LHCN-M2 (cell line): ENCODE data around the gene AFF4. TPM values are rescaled to one million over a fixed set of nuclear protein-coding genes. Genes with fewer than 3 reads are reported as not detected.
"Not testable (repeated sequence)": the region's sequence is repeated elsewhere in the genome, so short reads cannot be mapped to it uniquely, and the experiment has no call there.

ENCODE experiments used
- DNase-seq: peaks from one replicate; pipeline ENCODE4 v3.0.0-alpha.2; 2012; ENCODE audit warnings: low read depth
- total RNA-seq: library from RNA; depleted of rRNA; stranded (reverse); fragments of >200 nt; gene quantifications from 2 replicates; pipeline ENCODE4 v1.2.3, GENCODE V29; 2014

Gene AFF4
- total RNA-seq, 1 experiment from 2014 or later: 59.1 TPM

DNA sequence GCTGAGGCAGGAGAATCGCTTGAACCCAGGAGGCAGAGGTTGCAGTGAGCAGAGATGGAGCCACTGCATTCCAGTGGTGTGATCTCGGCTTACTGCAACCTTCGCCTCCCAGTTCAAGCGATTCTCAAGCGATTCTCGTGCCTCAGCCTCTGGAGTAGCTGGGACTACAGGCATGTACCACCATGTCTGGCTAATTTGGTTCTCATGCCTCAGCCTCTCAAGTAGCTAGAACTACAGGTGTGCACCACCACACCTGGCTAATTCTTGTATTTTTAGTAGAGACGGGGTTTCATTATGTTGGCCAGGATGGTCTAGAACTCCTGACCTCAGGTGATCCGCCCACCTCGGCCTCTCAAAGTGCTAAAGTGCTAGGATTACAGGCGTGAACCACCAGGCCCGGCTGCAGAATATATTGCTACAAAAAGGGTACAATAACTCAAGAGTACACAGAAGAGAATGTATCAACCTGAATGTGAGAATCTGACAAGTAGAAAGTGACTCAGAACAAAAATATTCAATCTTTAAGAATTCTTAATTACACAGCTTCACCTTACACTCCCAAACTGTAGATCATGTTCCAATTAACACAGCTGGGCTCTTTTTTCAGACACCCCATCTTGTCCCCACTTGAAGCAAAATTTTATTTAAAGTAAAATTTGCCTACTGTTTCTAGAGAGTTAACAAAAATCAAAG, 2.2 kb downstream of the AFF4 start:
- not testable (repeated sequence) for DNase-seq

DNA sequence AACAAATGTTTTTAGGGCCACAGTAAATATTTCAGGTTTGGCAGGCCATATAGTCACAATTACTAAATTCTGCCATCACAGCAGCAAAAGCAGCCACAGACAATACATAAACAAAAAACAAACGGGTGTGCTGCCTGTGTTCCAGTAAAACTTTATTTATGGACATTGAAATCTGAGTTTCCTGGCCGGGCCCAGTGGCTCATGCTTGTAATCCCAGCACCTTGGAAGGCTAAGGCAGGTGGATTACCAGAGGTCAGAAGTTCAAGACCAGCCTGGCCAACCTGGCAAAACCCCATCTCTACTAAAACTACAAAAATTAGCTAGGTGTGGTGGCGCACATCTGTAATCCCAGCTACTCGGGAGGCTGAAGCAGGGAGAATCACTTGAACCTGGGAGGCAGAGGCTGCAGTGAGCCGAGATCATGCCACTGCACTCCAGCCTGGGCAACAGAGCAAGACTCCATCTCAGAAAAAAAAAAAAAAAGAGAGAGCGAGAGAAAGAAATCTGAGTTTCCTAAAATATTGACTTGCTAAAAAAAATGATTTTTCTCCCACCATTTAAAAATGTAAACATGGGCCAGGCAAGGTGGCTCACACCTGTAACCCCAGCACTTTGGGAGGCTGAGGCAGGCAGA, 7.2 kb downstream of the AFF4 start:
- DNase-seq: not testable (repeated sequence)

DNA sequence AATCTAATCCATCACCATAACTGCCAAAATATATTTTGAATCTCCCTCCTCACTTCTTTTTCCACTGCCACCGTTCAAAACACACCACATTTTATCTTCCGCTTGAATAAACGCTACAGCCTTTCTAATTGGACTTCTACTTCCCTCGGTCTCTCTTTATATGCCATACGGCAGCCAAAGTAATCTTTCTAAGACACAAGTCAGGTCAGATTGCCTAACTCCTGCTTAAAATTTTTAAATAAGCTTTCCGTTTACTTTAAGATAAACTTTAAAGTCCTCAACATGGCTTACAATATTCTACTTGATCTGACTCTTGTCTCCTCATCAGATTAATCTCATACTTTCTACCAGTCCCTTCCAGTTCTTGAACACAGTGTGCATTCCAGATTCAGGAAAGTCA, 9.7 kb downstream of the AFF4 start:
- DNase-seq: no peak

DNA sequence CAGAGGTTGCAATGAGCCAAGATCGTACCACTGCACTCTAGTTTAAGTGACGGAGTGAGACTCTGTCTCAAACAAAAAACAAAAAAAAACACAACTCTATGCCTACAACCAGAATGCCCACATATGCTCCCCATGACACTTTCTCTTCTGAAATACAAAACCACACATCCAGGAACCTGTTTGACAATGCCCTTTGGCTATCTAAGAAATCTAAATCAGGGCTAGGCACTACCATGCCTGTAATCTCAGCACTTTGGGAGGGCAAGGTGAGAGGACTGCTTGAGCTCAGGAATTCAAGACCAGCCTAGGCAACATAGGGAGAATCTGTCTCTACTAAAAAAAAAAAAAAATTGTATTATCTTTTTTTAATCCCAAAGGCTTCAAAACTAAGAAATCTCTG, 10.6 kb downstream of the AFF4 start:
- no peak for DNase-seq

DNA sequence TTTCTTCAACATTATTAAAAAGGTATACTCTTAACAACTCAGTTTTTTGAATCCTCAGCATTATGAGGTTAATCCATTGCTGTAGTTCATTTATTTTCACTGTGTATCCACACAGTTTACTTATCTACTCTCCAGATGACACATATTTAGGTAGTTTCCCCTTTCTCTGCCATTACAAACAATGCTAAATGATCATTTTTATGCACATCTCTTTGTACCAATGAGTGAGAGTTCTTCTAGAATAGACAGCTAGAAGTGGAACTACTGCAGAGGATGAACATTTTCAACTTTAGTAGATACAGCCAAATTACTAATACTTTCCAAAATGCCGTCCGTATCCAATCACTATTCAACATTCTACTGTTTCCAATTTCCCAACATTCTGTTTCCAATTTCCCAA, 11.5 kb downstream of the AFF4 start:
- DNase-seq: no peak

DNA sequence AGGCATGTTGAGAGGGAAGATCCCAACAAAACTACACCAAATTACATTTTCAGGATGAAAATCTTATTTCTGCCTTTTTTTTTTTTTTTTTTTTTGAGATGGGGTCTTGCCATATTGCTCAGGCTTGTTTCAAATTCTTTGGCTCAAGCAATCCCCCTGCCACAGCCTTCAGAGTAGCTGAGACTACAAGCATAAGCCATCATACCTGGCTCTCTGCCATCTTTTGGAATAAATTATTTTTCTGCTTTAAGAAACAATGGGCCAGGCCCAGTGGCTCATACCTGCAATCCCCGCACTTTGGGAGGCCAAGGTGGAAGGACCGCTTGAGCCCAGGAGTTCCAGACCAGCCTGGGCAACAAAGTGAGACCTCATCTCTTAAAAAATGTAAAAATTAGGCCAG, 14.3 kb downstream of the AFF4 start:
- no peak for DNase-seq

DNA sequence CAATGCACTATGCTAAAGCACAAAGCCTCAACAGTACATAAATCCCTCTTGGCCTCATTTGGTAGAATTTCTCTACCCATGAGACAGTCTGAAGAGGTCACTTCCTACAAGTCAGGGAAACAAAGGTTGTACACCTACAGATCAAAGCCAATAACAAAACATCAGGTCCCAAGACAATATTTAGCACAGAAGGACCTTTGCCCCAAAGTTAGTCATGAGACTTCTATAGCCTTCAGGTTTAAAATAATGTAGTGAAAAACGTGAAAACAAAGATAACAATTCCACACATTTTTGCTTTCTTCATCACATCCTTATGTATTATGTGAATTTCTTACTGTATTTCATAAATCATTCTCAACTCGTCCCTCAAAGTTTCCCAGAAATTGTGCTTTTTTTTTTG, 15.8 kb downstream of the AFF4 start:
- peak; percentile 28 for DNase-seq

DNA sequence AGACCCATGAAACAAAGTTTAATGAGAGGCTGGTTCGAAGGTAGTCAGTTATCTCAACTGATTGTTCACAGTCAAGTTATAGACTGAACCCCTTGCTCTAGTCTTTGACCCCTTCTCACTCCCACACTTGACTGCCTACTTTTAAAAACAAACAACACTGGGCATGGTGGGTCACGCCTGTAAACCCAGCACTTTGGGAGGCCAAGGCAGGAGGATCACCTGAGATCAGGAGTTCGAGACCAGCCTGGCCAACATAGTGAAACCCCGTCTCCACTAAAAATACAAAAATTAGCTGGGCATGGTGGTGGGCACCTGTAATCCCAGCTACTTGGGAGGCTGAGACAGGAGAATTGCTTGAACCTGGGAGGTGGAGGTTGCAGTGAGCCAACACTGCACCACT, 18.1 kb downstream of the AFF4 start:
- DNase-seq: not testable (repeated sequence)

DNA sequence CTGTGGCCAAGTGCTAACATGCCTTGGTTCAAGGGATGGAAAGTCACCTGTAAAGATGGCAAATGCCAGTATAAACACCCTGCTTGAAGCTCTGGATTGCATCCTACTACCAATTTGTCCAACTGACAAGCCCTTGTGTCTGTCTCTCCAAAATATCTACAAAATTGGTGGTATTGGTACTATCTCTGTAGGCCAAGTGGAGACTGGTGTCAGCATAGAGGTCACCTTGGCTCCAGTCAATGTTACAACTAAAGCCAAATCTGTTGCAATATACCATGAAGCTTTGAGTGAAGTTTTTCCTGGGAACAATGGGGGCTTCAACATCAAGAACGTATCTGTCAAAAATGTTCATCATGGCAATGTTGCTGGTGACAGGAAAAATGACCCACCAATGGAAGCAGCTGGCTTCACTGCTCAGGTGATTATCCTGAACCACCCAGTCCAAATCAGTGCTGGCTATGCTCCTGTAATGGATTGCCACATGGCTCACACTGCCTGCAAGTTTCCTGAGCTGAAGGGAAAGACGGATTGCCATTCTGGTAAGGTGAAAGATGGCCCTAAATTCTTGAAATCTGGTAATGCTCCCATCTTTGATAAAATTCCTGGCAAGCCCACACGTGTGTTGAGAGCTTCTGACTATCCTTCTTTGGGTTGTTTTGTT, 19.9 kb downstream of the AFF4 start:
- DNase-seq: no peak

DNA sequence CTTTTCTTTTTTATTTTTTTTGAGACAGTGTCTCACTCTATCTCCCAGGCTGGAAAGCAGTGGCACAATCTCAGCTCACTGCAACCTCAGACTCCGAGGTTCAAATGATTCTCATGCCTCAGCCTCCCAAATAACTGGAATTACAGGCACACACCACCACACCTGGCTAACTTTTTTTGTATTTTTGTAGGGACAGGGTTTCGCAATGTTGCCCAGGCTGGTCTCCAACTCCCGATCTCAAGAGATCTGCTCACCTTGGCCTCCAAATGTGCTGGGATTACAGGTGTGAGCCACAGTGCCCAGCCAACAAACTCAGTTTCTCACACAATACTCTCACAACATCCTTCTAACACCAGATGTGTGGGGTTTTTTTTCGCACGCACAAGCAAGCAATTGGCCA, 22.1 kb downstream of the AFF4 start:
- DNase-seq: no peak

DNA sequence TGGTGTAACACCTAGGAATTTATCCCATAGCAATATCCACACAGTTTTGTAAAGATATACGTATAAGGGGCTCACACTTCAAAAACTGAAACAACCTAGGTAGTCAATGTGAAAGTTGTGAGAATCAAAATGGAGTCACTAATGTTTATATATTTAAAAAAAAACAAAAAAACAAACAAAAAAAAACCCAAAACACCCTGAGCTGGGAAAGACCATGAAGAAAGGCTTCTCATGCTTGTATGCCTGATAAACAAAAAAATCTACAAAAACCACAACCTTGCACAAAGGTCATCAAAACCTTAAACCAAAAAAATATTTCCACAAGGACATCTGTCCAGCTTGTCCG, 35.4 kb downstream of the AFF4 start:
- no peak for DNase-seq

DNA sequence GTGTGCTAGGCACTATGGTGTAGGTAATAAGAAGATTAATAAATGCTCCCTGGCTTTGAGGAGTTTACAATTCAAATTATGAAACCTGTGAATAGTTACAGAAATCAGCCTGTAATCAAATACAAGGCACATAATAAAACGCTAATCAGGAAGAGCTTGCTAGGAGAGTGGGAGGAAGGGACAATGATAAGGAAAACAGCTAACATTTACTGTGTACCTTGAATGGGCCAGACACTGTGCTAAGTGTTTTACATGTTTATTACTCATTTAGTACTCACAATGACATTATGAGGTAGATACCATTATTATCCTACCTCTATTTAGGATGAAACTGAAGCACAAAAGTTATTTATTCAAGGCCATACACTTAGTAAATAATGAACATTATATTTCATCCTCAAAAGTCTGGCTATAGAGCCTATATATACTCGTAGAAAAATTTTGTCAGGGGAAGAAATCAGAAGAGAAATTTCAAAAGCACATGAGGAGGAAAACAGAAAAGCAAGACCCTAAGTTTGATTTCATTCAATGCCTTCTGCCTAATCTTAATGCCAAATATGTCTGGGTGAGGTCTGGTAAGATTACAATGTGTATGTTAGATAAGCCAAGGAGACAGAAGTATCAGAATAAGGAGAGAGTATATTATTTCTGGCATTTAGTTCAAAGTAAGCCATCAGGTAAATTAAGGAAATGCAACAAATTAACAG, 35.9 kb downstream of the AFF4 start:
- no peak for DNase-seq

DNA sequence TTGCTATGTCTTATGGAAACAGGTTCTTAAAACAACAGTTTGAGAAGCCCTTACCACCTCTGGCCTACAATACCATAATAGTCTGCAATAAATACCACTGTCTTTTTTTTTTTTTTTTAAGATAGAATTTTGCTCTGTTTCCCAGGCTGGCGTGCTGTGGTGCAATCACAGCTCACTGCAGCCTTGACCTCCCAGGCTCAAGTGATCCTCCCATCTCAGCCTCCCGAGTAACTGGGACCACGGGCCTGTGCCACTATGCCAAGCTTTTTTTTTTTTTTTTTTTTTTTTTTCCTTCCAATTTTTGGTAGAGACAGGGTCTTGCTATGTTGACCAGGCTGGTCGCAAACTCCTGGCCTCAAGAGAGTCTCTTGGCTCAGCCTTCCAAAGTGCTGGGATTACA, 37.0 kb downstream of the AFF4 start:
- no peak for DNase-seq

DNA sequence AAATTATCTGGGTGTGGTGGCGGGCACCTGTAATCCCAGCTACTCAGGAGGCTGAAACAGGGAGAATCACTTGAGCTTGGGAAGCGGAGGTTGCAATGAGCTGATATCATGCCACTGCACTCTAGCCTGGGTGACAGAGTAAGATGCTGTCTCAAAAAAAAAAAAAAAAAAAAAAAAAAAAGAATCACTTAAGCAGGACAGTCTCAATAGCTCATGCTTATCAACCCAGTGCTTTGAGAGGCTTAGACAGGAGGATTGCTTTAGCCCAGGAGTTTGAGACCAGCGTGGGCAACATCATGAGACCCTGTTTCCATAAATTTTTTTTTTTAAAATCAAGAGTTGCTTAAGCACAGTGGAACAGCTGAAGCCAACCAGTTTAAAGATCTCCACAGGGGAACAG, 47.3 kb downstream of the AFF4 start:
- no peak for DNase-seq

DNA sequence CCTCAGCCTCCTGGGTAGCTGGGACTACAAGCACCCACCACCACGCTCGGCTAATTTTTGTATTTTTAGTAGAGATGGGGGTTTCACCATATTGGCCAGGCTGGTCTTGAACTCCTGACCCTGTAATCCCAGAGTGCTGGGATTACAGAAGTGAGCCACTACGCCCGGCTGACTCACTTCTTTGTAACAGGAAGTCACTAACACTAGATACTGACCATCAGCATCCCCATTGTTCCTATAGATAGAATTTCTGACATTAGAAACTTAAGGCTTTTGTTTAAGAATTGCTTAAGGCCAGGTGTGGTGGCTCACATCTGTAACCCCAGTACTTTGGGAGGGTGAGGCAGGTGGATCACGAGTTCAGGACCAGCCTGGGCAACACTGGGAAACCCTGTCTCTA, 47.8 kb downstream of the AFF4 start:
- DNase-seq: peak; percentile 38

DNA sequence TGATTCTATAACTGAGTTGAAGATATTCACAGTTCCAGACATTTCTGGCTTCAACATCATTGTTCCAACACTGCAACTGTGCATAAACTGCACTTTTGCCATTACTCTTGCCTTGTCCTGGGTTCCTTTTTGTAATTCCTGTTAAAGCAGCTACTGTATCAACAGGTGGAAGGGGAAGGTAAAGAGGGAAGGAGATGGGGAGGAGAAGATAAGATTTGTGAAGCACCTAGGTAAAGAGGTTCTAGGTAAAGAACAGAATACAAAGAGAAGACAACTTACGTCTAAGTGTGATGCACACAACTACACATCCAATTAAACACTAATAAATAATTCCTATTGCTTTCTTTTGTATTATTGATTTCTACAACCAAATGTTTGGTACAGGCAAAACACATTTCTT, 53.7 kb downstream of the AFF4 start:
- DNase-seq: no peak

DNA sequence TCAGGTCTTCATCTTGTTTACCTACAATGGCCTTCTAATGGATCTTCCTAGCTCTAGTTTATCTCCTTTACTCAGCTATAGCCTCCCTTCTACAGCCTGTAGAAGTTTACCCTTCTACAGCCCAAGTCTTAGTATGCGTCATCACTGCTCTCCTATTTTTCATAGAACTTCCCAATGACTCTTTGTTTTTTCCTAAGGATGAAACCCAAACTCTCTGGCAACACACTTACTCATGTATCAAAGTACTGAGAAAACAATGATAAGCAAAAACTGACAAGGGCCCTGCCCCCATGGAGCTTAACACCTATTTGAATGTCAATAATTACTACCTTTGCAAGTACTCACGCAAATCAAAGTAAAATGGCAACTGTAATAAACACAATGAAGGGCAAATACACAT, 56.3 kb downstream of the AFF4 start:
- DNase-seq: peak; percentile 8

DNA sequence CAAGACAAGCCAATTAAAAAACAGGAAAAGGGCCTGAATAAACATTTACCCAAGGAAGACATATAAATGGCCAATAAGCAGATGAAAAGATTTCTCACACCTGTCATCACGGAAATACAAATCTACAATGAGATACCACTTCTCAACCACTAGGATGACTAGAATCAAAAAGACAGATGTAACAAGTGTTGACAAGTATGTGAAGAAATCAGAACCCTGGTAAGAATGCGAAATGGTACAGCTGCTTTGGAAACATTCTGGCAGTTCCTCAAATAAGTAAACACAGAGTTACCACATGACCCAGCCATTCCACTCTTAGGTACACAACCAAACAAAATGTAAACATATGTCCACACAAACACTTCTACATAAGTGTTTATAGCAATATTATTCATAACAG, 57.5 kb downstream of the AFF4 start:
- peak; percentile 89 for DNase-seq

DNA sequence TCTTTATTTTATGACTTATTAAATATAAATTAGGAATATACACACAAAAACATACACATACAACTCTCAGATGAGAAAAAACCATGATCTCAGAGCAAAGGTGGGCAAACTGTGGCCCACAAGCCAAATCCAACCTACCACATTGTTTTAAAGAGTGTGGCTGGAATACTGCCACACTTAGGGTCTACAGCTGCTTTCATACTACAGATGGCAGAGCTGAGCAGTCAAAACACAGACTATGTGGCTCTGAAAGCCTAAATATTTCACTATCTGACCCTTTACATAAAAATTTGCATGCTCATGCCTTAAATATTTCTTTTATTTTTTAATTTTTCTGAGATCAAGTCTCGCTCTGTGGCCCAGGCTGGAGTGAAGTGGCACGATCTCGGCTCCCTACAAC, 61.7 kb downstream of the AFF4 start:
- no peak for DNase-seq

DNA sequence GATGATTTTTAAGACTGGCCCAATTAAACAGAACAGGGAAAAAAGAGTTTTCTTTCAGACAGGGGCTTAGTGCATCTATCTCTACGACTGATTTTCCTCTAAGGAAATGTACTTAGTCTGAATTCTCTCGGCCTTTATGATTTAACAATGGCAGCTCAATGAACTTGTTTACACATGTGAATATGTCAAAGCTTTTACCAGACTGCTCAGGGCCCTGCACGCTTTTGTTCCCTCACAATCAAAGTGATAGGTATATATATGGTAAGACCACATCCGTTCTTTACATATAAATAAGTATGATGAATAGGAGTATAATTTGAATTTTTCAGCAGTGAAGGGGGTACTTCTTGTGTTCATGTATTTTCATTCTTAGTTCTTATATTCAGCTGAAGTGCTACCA, 62.4 kb downstream of the AFF4 start:
- no peak for DNase-seq

DNA sequence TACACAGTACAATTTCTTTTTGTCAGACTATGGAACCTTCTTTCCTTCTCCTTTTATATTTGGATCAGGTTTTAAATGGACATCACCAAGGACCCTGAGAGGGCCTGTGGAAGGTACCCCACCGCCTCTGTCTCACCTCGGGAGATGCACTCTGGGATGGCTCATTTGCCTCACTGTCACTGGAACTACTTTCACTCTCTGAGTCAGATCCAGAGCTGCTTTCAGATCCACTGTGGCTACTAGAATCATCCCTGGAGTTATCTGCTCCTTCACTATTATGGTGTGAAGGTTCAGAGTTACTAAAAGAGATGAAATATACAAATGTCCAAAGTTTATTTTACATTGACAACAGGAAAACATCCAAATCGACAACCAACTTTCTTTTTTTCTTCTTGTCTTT, 65.3 kb downstream of the AFF4 start:
- DNase-seq: no peak

DNA sequence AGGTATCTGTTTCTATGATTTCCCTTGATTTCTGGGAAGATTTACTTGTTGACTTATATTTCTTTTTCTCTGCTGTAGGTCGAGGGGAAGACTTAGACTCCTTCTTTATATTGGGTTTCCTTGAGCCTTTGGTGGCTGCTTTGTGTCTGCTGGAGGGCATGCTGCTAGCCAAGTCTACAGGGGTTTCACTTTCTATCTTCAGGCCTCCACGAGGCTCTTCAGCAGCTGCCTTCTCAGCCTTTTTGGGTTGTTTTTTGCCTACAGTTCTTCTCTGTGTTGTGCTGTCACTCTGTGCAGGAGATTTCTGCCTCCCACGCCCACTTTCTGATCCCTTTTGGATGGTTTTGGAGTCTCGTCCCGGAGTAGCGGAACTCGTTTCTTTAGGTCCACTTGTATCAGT, 66.7 kb downstream of the AFF4 start:
- no peak for DNase-seq
